ENCODE measurements around the gene ERGIC1. TPM values are rescaled to one million over a fixed set of nuclear protein-coding genes. Genes with fewer than 3 reads are reported as not detected.
A peak's percentile ranks its signal among the peaks of the same experiment; 100 is the strongest.

ERGIC1 gene
- total and polyA plus RNA-seq, 2 experiments from 2014 or later: 25.2 to 92.2 TPM

DNA sequence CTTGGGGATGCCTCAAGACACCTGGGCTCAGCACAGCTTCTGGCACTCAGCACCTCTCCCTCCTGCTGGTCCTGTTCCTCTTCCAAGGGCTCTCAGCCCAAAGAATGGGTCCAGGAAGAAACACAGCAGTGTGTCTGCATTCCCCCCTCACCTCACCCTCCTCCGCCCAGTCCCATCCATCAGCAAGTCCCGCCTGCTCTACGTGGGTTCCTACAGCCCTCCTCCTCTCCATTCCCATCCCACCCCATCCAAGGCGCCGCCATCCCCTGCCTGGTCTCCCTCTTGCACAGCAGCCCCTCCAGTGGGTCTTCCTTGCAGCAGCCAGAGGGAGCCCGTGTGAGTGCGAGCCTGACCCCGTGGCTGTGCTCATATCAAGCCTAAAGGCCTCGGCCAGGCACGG lies 72.8 kb downstream of the ERGIC1 start:
- DNase-seq (ENCODE audit: low spot score): no peak
- H3K36me3 Mint-ChIP-seq (ENCODE audit: low read depth): peaks cover 24% of the 10 kb centered on the region

More for the DNA sequence above, 72.8 kb downstream of the ERGIC1 start:
- ATAC-seq: peak; percentile 9; the same call in 2 of the 3 replicates
- 0 out of 2 replicates have a peak, but pooled peaks cover 4% of the 10 kb centered on the region for H3F3A ChIP-seq (replicated peaks; ENCODE audit: low read depth)
- Mint-ChIP-seq H3K27ac (no peak overlapping the region), H3K4me1 (peaks cover 34% of the 10 kb centered on the region), H3K9me3 (no peaks in the 10 kb centered on the region), H3K27me3 (ENCODE audit: insufficient read depth, low read depth, poor library complexity) (peaks cover 4% of the 10 kb centered on the region), H3K4me3 (no peak overlapping the region)
- H3K36me3 ChIP-seq (ENCODE audit: insufficient read depth): 0 out of 2 replicates have a peak, but pooled peaks cover 7% of the 10 kb centered on the region
- no peak overlapping the region for H3K4me3 ChIP-seq
- no peaks in the 10 kb centered on the region for H3K27me3 ChIP-seq (ENCODE audit: insufficient read depth)
- H3K79me2 ChIP-seq (replicated peaks; ENCODE audit: insufficient read depth): no peaks in the 10 kb centered on the region
- H3K4me1 ChIP-seq (ENCODE audit: insufficient read depth): peaks cover 8% of the 10 kb centered on the region; the same call in 1 of the 2 replicates
- 0 out of 2 replicates have a peak, but pooled peaks cover 3% of the 10 kb centered on the region for H4K20me1 ChIP-seq (replicated peaks; ENCODE audit: insufficient read depth)
- no peak overlapping the region for H3K27ac ChIP-seq (ENCODE audit: low read depth)
- H3K9me2 ChIP-seq (ENCODE audit: insufficient read depth): no peaks in the 10 kb centered on the region
- TF ChIP-seq ETS1 (IDR thresholded peaks at IDR 0.05) (no peak), NANOG (IDR thresholded peaks at IDR 0.05; ENCODE audit: borderline replicate concordance) (no peak), CREB1 (CRISPR knock-in tag; IDR thresholded peaks at IDR 0.05; ENCODE audit: low read depth) (no peak), EZH2 (IDR thresholded peaks at IDR 0.05; ENCODE audit: low read depth, unreplicated experiment) (no peak), POLR2AphosphoS5 (IDR thresholded peaks at IDR 0.05; ENCODE audit: low read depth) (no peak), ZNF114 (CRISPR knock-in tag; IDR thresholded peaks at IDR 0.05) (no peak), REST (IDR thresholded peaks at IDR 0.05; ENCODE audit: unreplicated experiment) (no peak), EZH2phosphoT487 (IDR thresholded peaks at IDR 0.05; ENCODE audit: unreplicated experiment) (no peak), JUNB (IDR thresholded peaks at IDR 0.05; ENCODE audit: unreplicated experiment) (no peak), STAT1 (IDR thresholded peaks at IDR 0.05; ENCODE audit: unreplicated experiment) (no peak), ZNF331 (CRISPR knock-in tag; IDR thresholded peaks at IDR 0.05; ENCODE audit: low read depth) (no peak), ZNF462 (CRISPR knock-in tag; IDR thresholded peaks at IDR 0.05) (no peak)
- TF ChIP-seq, protein P1, sequence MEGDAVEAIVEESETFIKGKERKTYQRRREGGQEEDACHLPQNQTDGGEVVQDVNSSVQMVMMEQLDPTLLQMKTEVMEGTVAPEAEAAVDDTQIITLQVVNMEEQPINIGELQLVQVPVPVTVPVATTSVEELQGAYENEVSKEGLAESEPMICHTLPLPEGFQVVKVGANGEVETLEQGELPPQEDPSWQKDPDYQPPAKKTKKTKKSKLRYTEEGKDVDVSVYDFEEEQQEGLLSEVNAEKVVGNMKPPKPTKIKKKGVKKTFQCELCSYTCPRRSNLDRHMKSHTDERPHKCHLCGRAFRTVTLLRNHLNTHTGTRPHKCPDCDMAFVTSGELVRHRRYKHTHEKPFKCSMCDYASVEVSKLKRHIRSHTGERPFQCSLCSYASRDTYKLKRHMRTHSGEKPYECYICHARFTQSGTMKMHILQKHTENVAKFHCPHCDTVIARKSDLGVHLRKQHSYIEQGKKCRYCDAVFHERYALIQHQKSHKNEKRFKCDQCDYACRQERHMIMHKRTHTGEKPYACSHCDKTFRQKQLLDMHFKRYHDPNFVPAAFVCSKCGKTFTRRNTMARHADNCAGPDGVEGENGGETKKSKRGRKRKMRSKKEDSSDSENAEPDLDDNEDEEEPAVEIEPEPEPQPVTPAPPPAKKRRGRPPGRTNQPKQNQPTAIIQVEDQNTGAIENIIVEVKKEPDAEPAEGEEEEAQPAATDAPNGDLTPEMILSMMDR (conservative IDR thresholded peaks at IDR 0.05; ENCODE audit: low read depth in 2 of 2): no peak
- no peak overlapping the region for H3K4me2 ChIP-seq
- no peak overlapping the region for H2AFZ ChIP-seq
